MM.1S (cell line): ENCODE results near the gene AUTS2.

Experiments used
- EZH2phosphoT487 ChIP-seq: fragments of 300-600 bp; sonication (generic); IDR thresholded peaks from 2 replicates; pipeline ENCODE4 v1.6.1; 2018; ENCODE audit warnings: antibody characterized with exemption, low read length
- TF ChIP-seq, protein P1 (sequence below): fragments of 300-600 bp; sonication (generic); IDR thresholded peaks from 2 replicates; pipeline ENCODE4 v1.5.1; 2016; ENCODE audit warnings: antibody characterized with exemption, low read length, mixed read lengths

DNA sequence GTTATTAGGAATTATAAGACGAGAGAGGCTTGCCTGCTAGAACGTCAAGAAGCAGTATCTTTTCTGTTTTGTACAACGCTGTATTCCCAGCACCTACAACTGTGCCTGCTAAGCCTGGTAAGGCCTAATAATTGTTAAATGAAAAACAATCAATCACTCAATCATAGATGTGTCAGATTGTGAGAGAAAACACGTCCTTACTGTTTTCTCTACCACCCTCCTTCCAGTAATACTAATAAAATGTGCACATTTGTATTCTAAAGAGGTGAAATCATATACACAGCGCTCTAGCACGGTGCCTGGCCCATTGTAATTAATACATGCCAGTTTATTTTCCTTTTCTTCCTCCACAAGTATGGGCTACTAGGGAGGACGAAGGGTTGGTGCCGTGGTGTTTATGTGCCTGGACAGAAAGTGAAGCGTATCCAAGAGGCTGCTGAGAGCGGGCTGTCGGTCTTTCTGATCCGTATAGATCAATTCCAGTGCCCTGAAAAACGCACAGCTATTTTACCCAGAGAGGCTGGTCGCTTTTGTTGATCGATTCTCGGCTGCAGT, 1.5 kb upstream of the AUTS2 start:
- TF ChIP-seq, protein P1, sequence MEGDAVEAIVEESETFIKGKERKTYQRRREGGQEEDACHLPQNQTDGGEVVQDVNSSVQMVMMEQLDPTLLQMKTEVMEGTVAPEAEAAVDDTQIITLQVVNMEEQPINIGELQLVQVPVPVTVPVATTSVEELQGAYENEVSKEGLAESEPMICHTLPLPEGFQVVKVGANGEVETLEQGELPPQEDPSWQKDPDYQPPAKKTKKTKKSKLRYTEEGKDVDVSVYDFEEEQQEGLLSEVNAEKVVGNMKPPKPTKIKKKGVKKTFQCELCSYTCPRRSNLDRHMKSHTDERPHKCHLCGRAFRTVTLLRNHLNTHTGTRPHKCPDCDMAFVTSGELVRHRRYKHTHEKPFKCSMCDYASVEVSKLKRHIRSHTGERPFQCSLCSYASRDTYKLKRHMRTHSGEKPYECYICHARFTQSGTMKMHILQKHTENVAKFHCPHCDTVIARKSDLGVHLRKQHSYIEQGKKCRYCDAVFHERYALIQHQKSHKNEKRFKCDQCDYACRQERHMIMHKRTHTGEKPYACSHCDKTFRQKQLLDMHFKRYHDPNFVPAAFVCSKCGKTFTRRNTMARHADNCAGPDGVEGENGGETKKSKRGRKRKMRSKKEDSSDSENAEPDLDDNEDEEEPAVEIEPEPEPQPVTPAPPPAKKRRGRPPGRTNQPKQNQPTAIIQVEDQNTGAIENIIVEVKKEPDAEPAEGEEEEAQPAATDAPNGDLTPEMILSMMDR: no peak
- no peak for TF ChIP-seq EZH2phosphoT487
